ENCODE data around the gene CPXM1.
"Not testable (repeated sequence)": the region's sequence is repeated elsewhere in the genome, so short reads cannot be mapped to it uniquely, and the experiment has no call there.

Gene CPXM1

GRCh38 chr20:2799688-2800520, 523 bp downstream of the CPXM1 start:
- DNase-seq, result no peak

- DNase-seq, result no peak
These were observed 1.2 kb downstream of the CPXM1 start for GRCh38 chr20:2799271-2799670.

- DNase-seq, result no peak
These were observed 1.6 kb downstream of the CPXM1 start for GRCh38 chr20:2798814-2799213.

GRCh38 chr20:2798095-2798805, 2.2 kb downstream of the CPXM1 start:
- no peak for DNase-seq

GRCh38 chr20:2797136-2797983, 3.1 kb downstream of the CPXM1 start:
- DNase-seq, result no peak

- no peak for DNase-seq
These were observed 4.3 kb downstream of the CPXM1 start for GRCh38 chr20:2796011-2796660.

- no peak for DNase-seq
These were observed 5.0 kb downstream of the CPXM1 start for GRCh38 chr20:2795451-2795850.

GRCh38 chr20:2794866-2795447, 5.5 kb downstream of the CPXM1 start:
- no peak for DNase-seq

- DNase-seq, result no peak
These were observed 6.2 kb downstream of the CPXM1 start for GRCh38 chr20:2794202-2794748.

GRCh38 chr20:2793471-2793870, 7.0 kb downstream of the CPXM1 start:
- DNase-seq, result no peak

- DNase-seq, result no peak
These were observed 16.4 kb downstream of the CPXM1 start for GRCh38 chr20:2783908-2784566.

- no peak for DNase-seq
These were observed 19.5 kb downstream of the CPXM1 start for GRCh38 chr20:2780948-2781347.

GRCh38 chr20:2778602-2779321, 21.7 kb downstream of the CPXM1 start:
- DNase-seq, result no peak

GRCh38 chr20:2775139-2775538, 25.3 kb downstream of the CPXM1 start:
- DNase-seq, result no peak

- DNase-seq, result no peak
These were observed 26.6 kb downstream of the CPXM1 start for GRCh38 chr20:2773812-2774211.

- no peak for DNase-seq
These were observed 28.8 kb downstream of the CPXM1 start for GRCh38 chr20:2771631-2772080.

- DNase-seq, result not testable (repeated sequence)
These were observed 30.3 kb downstream of the CPXM1 start for GRCh38 chr20:2770091-2770490.

- DNase-seq, result no peak
These were observed 31.8 kb downstream of the CPXM1 start for GRCh38 chr20:2768632-2769015.

GRCh38 chr20:2767768-2768631, 32.4 kb downstream of the CPXM1 start:
- no peak for DNase-seq

- no peak for DNase-seq
These were observed 37.2 kb downstream of the CPXM1 start for GRCh38 chr20:2763186-2763585.
